Ishikawa (cell line): ENCODE measurements around the gene RYR3.

Experiments used
- CEBPB ChIP-seq: IDR thresholded peaks from 2 replicates; pipeline ENCODE4 v1.6.1; 2012
- CREB1 ChIP-seq: IDR thresholded peaks from 2 replicates; pipeline ENCODE4 v1.6.1; 2012; ENCODE audit warnings: low read depth
- EGR1 ChIP-seq: IDR thresholded peaks from 2 replicates; pipeline ENCODE4 v1.6.1; 2012
- EP300 ChIP-seq: IDR thresholded peaks from 2 replicates; pipeline ENCODE4 v1.6.1; 2012; ENCODE audit warnings: borderline replicate concordance
- FOXM1 ChIP-seq: IDR thresholded peaks from 2 replicates; pipeline ENCODE4 v1.6.1; 2012; ENCODE audit warnings: low read depth, borderline replicate concordance
- NFIC ChIP-seq: IDR thresholded peaks from 2 replicates; pipeline ENCODE4 v1.6.1; 2012
- RAD21 ChIP-seq: IDR thresholded peaks from 2 replicates; pipeline ENCODE4 v1.6.1; 2012; ENCODE audit warnings: low read depth
- REST ChIP-seq: IDR thresholded peaks from 2 replicates; pipeline ENCODE4 v1.6.1; 2012; ENCODE audit warnings: low read depth, mild to moderate bottlenecking
- TAF1 ChIP-seq: IDR thresholded peaks from 2 replicates; pipeline ENCODE4 v1.6.1; 2012; ENCODE audit warnings: low read depth, mild to moderate bottlenecking
- TCF12 ChIP-seq: IDR thresholded peaks from 2 replicates; pipeline ENCODE4 v1.6.1; 2012; ENCODE audit warnings: low read depth
- TEAD4 ChIP-seq: IDR thresholded peaks from 2 replicates; pipeline ENCODE4 v1.6.1; 2012
- USF1 ChIP-seq: IDR thresholded peaks from 2 replicates; pipeline ENCODE4 v1.6.1; 2012
- YY1 ChIP-seq: IDR thresholded peaks from 2 replicates; pipeline ENCODE4 v1.6.1; 2012; ENCODE audit warnings: low read depth
- ZBTB7A ChIP-seq: IDR thresholded peaks from 2 replicates; pipeline ENCODE4 v1.6.1; 2012; ENCODE audit warnings: low read depth
- TF ChIP-seq, protein P1 (sequence below): IDR thresholded peaks from 2 replicates; pipeline ENCODE4 v1.6.1; 2012

Gene RYR3

GRCh38 chr15:33543957-33544356 lies 233.2 kb downstream of the RYR3 start:
- TF ChIP-seq CEBPB (no peak), ZBTB7A (no peak), YY1 (no peak), EP300 (no peak), CREB1 (no peak), NFIC (no peak), RAD21 (no peak), REST (no peak), TAF1 (no peak), FOXM1 (no peak), TCF12 (no peak), USF1 (no peak), TEAD4 (no peak), EGR1 (no peak)
- TF ChIP-seq, protein P1, sequence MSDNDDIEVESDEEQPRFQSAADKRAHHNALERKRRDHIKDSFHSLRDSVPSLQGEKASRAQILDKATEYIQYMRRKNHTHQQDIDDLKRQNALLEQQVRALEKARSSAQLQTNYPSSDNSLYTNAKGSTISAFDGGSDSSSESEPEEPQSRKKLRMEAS: no peak

DNA sequence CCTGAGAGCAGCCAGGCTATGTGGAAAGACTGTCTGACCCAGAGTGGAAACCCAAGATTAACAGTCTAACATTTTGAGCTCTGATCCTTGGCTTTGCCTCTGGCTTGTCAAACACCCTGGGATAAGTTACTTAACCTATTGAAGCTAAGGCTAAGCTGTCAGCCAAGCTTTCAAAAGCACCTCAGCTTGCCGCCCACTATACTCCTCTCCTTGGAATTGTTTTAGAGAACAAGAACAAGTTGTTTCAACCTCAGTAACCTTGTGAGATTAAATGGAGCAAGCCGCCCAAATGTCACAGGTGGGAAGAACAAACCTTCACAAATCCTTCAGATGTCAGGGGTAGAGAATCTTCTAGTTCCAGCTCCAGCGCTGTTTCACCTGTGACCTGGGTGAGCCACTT lies 235.1 kb downstream of the RYR3 start:
- TF ChIP-seq NFIC: no peak
- no peak for TF ChIP-seq CREB1
- no peak for TF ChIP-seq FOXM1
- TF ChIP-seq RAD21: no peak
- no peak for TF ChIP-seq YY1
- TF ChIP-seq EGR1: no peak
- no peak for TF ChIP-seq CEBPB
- TF ChIP-seq USF1: no peak
- TF ChIP-seq EP300: no peak
- no peak for TF ChIP-seq TAF1
- no peak for TF ChIP-seq TEAD4

- TF ChIP-seq TAF1 (no peak), REST (peak; percentile 84), FOXM1 (no peak), YY1 (no peak), TCF12 (no peak), TEAD4 (no peak), NFIC (no peak)
These were observed 237.1 kb downstream of the RYR3 start for GRCh38 chr15:33547876-33548275.

- TF ChIP-seq TCF12: no peak
These were observed 241.1 kb downstream of the RYR3 start for GRCh38 chr15:33551860-33552259.

- TF ChIP-seq TEAD4 (no peak), EP300 (no peak)
These were observed 242.4 kb downstream of the RYR3 start for GRCh38 chr15:33553157-33553556.

GRCh38 chr15:33559207-33559890 lies 248.6 kb downstream of the RYR3 start:
- TF ChIP-seq ZBTB7A (no peak), TEAD4 (no peak), YY1 (no peak), TAF1 (no peak), FOXM1 (no peak), REST (no peak), TCF12 (no peak), RAD21 (no peak), NFIC (no peak), EGR1 (no peak), USF1 (no peak), CREB1 (no peak), EP300 (no peak), CEBPB (no peak)
- TF ChIP-seq, protein P1: no peak
